GM18858 (cell line): Measurements from ENCODE around the gene CCDC39.

ENCODE experiments used
- ATAC-seq: cut with Tn5 transposase; IDR thresholded peaks from one replicate; pipeline ENCODE4 v1.9.1; 2021; ENCODE audit not compliant: unreplicated experiment

The CCDC39 gene

GRCh38 chr3:180679178-180680096, at the start of gene CCDC39:
TSS of gene CCDC39 (minus strand) at chr3:180679489. CDS start at chr3:180679380, 109 bp downstream.
- peak; percentile 94 for ATAC-seq

GRCh38 chr3:180720012-180720411, 40.7 kb upstream of the CCDC39 start:
- no peak for ATAC-seq

GRCh38 chr3:180707896-180708295, 28.6 kb upstream of the CCDC39 start:
- no peak for ATAC-seq

- no peak for ATAC-seq
Observed at GRCh38 chr3:180705619-180706018, 26.3 kb upstream of the CCDC39 start.

- ATAC-seq = no peak
Observed at GRCh38 chr3:180704532-180704931, 25.2 kb upstream of the CCDC39 start.

GRCh38 chr3:180700941-180701340, 21.7 kb upstream of the CCDC39 start:
- no peak for ATAC-seq

- ATAC-seq = no peak
Observed at GRCh38 chr3:180698760-180699270, 19.5 kb upstream of the CCDC39 start.

GRCh38 chr3:180694321-180694720, 15.0 kb upstream of the CCDC39 start:
- ATAC-seq = no peak

GRCh38 chr3:180693656-180694055, 14.4 kb upstream of the CCDC39 start:
- ATAC-seq = no peak

GRCh38 chr3:180690061-180690460, 10.8 kb upstream of the CCDC39 start:
- ATAC-seq = no peak

- no peak for ATAC-seq
Observed at GRCh38 chr3:180684807-180685206, 5.5 kb upstream of the CCDC39 start.

- no peak for ATAC-seq
Observed at GRCh38 chr3:180683816-180684215, 4.5 kb upstream of the CCDC39 start.

- ATAC-seq = peak; percentile 40
Observed at GRCh38 chr3:180680097-180680430, 775 bp upstream of the CCDC39 start.

GRCh38 chr3:180678231-180678630, 1.1 kb downstream of the CCDC39 start:
- ATAC-seq = no peak

GRCh38 chr3:180661444-180661843, 17.8 kb downstream of the CCDC39 start:
- ATAC-seq = no peak

GRCh38 chr3:180657094-180657493, 22.2 kb downstream of the CCDC39 start:
- no peak for ATAC-seq

GRCh38 chr3:180656406-180656805, 22.9 kb downstream of the CCDC39 start:
- no peak for ATAC-seq

GRCh38 chr3:180646187-180646790, 33.0 kb downstream of the CCDC39 start:
- ATAC-seq = peak; percentile 63

GRCh38 chr3:180640987-180641386, 38.3 kb downstream of the CCDC39 start:
- no peak for ATAC-seq

GRCh38 chr3:180633722-180634121, 45.6 kb downstream of the CCDC39 start:
- ATAC-seq = no peak

GRCh38 chr3:180631317-180631716, 48.0 kb downstream of the CCDC39 start:
- no peak for ATAC-seq

GRCh38 chr3:180630371-180630770, 48.9 kb downstream of the CCDC39 start:
- ATAC-seq = no peak
